Nephron (organoid): ENCODE results near the gene NSFL1C.

Source experiments
- H3K27ac Mint-ChIP-seq, 3 experiments: 2 replicates each; pipeline ENCODE4 v1.8.0; 2020; ENCODE audit warnings: mixed read lengths in 3 of 3, mild to moderate bottlenecking in 2 of 3, moderate library complexity in 1 of 3
- H3K27me3 Mint-ChIP-seq: 2 replicates; pipeline ENCODE4 v1.8.0; 2021; ENCODE audit warnings: low read depth, mild to moderate bottlenecking, moderate library complexity, mixed read lengths
- H3K36me3 Mint-ChIP-seq: 2 replicates; pipeline ENCODE4 v1.8.0; 2020; ENCODE audit warnings: low read depth, mixed read lengths
- H3K4me1 Mint-ChIP-seq: 2 replicates; pipeline ENCODE4 v1.8.0; 2020; ENCODE audit warnings: mixed read lengths
- H3K4me3 Mint-ChIP-seq, 3 experiments: 2 replicates each; pipeline ENCODE4 v1.8.0; 2020; ENCODE audit warnings: mild to moderate bottlenecking in 3 of 3, mixed read lengths in 3 of 3, moderate library complexity in 2 of 3
- H3K9me3 Mint-ChIP-seq: 2 replicates; pipeline ENCODE4 v1.8.0; 2020; ENCODE audit warnings: mixed read lengths
- CTCF ChIP-seq, 3 experiments: fragments of 200-600 bp; sonication (generic); IDR thresholded peaks; one replicate each; pipeline ENCODE4 v1.5.0; 2021; ENCODE audit warnings: antibody characterized with exemption in 3 of 3; ENCODE audit not compliant: unreplicated experiment in 3 of 3

Gene NSFL1C

GRCh38 chr20:1431158-1431557, 35.5 kb downstream of the NSFL1C start:
- no peaks in the 10 kb centered on the region for H3K27me3 Mint-ChIP-seq
- H3K36me3 Mint-ChIP-seq, result peaks cover 15% of the 10 kb centered on the region
- H3K4me1 Mint-ChIP-seq, result peaks cover 17% of the 10 kb centered on the region
- H3K9me3 Mint-ChIP-seq, result peaks cover 7% of the 10 kb centered on the region
- H3K27ac Mint-ChIP-seq, result no peak overlapping the region
- H3K4me3 Mint-ChIP-seq, result no peak overlapping the region
- TF ChIP-seq CTCF (IDR thresholded peaks at IDR 0.05; ENCODE audit: unreplicated experiment in 3 of 3), result no peak

GRCh38 chr20:1430004-1430451, 36.6 kb downstream of the NSFL1C start:
- H3K36me3 Mint-ChIP-seq, result peaks cover 12% of the 10 kb centered on the region
- H3K4me3 Mint-ChIP-seq, result no peak overlapping the region
- no peak for TF ChIP-seq CTCF (IDR thresholded peaks at IDR 0.05; ENCODE audit: unreplicated experiment in 3 of 3)
- H3K4me1 Mint-ChIP-seq, result peaks cover 17% of the 10 kb centered on the region
- H3K9me3 Mint-ChIP-seq, result peaks cover 7% of the 10 kb centered on the region
- H3K27me3 Mint-ChIP-seq, result no peaks in the 10 kb centered on the region
- peak overlapping the region; percentile 57 to 76 (median 75) for H3K27ac Mint-ChIP-seq

GRCh38 chr20:1429143-1429728, 37.4 kb downstream of the NSFL1C start:
- Mint-ChIP-seq H3K27ac (no peak overlapping the region), H3K4me3 (no peak overlapping the region), H3K27me3 (no peaks in the 10 kb centered on the region), H3K9me3 (peaks cover 6% of the 10 kb centered on the region), H3K4me1 (peaks cover 17% of the 10 kb centered on the region), H3K36me3 (peaks cover 7% of the 10 kb centered on the region)
- no peak for TF ChIP-seq CTCF (IDR thresholded peaks at IDR 0.05; ENCODE audit: unreplicated experiment in 3 of 3)

- Mint-ChIP-seq H3K4me3 (no peak overlapping the region), H3K9me3 (peaks cover 1% of the 10 kb centered on the region), H3K27ac (peak overlapping the region in 2 of 3 experiments; percentile 4 to 65), H3K4me1 (peaks cover 17% of the 10 kb centered on the region), H3K36me3 (peaks cover 2% of the 10 kb centered on the region), H3K27me3 (no peaks in the 10 kb centered on the region)
- peak in 1 of 3 experiments; percentile 14 for TF ChIP-seq CTCF (IDR thresholded peaks at IDR 0.05; ENCODE audit: unreplicated experiment in 3 of 3)
Measured at GRCh38 chr20:1427457-1428054, 39.1 kb downstream of the NSFL1C start.

- Mint-ChIP-seq H3K4me3 (no peak overlapping the region), H3K4me1 (peaks cover 17% of the 10 kb centered on the region), H3K36me3 (no peaks in the 10 kb centered on the region), H3K27ac (no peak overlapping the region), H3K27me3 (no peaks in the 10 kb centered on the region), H3K9me3 (peaks cover 3% of the 10 kb centered on the region)
- no peak for TF ChIP-seq CTCF (IDR thresholded peaks at IDR 0.05; ENCODE audit: unreplicated experiment in 3 of 3)
Measured at GRCh38 chr20:1426231-1426849, 40.3 kb downstream of the NSFL1C start.
